H1 (cell line): ENCODE data around the gene CDC42EP3. TPM values are rescaled to one million over a fixed set of nuclear protein-coding genes. Genes with fewer than 3 reads are reported as not detected.

Experiments used
- CTCF ChIA-PET: fragments of 300-600 bp; sonication (Branson Sonifier 250); formaldehyde crosslinking; loops from one replicate; lab custom pipeline; 2021; ENCODE audit not compliant: partially characterized antibody; lab: Charles Lee
- POLR2A ChIA-PET: fragments of 300-600 bp; sonication (Branson Sonifier 250); formaldehyde crosslinking; loops from one replicate; lab custom pipeline; 2021; ENCODE audit warnings: inconsistent platforms; ENCODE audit not compliant: partially characterized antibody; lab: Charles Lee
- DNase-seq, 2 experiments: peaks; one replicate each; pipeline versions ENCODE4 v3.0.0 to v3.0.0-alpha.2; 2010 to 2022; ENCODE audit warnings: low spot score in 2 of 2, low read depth in 1 of 2, mixed read lengths in 1 of 2
- FAIRE-seq: peaks from 2 replicates; lab custom pipeline; 2011; peaks lifted over from hg19 to GRCh38; lab: Jason Lieb, UNC
- H2AFZ ChIP-seq: 2 replicates; pipeline ENCODE4 v1.8.1; 2012; ENCODE audit warnings: low read length, inconsistent platforms
- H2AK5ac ChIP-seq: 2 replicates; pipeline ENCODE4 v1.6.1; 2013; ENCODE audit warnings: low read depth, low read length
- H2BK120ac ChIP-seq: replicated peaks from 2 replicates; pipeline ENCODE3; 2013; ENCODE audit warnings: low read depth, low read length, inconsistent platforms
- H2BK12ac ChIP-seq: 2 replicates; pipeline ENCODE4 v1.6.1; 2013; ENCODE audit warnings: low read depth, low read length
- H2BK15ac ChIP-seq: 2 replicates; pipeline ENCODE4 v1.6.1; 2013; ENCODE audit warnings: low read length
- H2BK20ac ChIP-seq: 2 replicates; pipeline ENCODE4 v1.6.1; 2013; ENCODE audit warnings: low read length
- H2BK5ac ChIP-seq: 2 replicates; pipeline ENCODE4 v1.6.1; 2013; ENCODE audit warnings: low read depth, low read length
- H3K14ac ChIP-seq: 2 replicates; pipeline ENCODE4 v1.6.1; 2013; ENCODE audit warnings: inconsistent platforms; ENCODE audit not compliant: insufficient read length
- H3K18ac ChIP-seq: 2 replicates; pipeline ENCODE4 v1.6.1; 2013; ENCODE audit warnings: low read length; ENCODE audit errors: extremely low read depth
- H3K23ac ChIP-seq: 2 replicates; pipeline ENCODE4 v1.6.1; 2013; ENCODE audit warnings: inconsistent platforms; ENCODE audit not compliant: insufficient read length
- H3K23me2 ChIP-seq: 2 replicates; pipeline ENCODE4 v1.6.1; 2013; ENCODE audit warnings: low read depth, low read length
- H3K27ac ChIP-seq: 2 replicates; pipeline ENCODE4 v1.6.1; 2011; ENCODE audit warnings: low read depth, low read length, inconsistent platforms
- H3K27me3 ChIP-seq, 4 experiments: replicated peaks in 1 of 4; 1 replicate in 1 of 4; 2 replicates in 3 of 4; pipeline versions ENCODE4 v1.6.1 to v1.8.1; 2011 to 2013; ENCODE audit warnings: low read length in 3 of 4, mild to moderate bottlenecking in 3 of 4, inconsistent platforms in 2 of 4, mixed read lengths in 2 of 4, moderate library complexity in 1 of 4; ENCODE audit not compliant: control insufficient read depth in 3 of 4, insufficient read depth in 3 of 4; ENCODE audit errors: extremely low read depth in 1 of 4
- H3K36me3 ChIP-seq, 4 experiments: 2 replicates each; pipeline versions ENCODE4 v1.6.1 to v1.8.1; 2011 to 2013; ENCODE audit warnings: mild to moderate bottlenecking in 4 of 4, low read length in 3 of 4, moderate library complexity in 2 of 4, control low read depth in 1 of 4, inconsistent platforms in 1 of 4; ENCODE audit not compliant: insufficient read depth in 4 of 4, control insufficient read depth in 2 of 4
- H3K4ac ChIP-seq: replicated peaks from 2 replicates; pipeline ENCODE3; 2013; ENCODE audit warnings: low read length, low read depth, mixed read lengths, inconsistent platforms; ENCODE audit not compliant: insufficient read length
- H3K4me1 ChIP-seq, 4 experiments: replicated peaks in 1 of 4; 1 replicate in 1 of 4; 2 replicates in 3 of 4; pipeline versions ENCODE4 v1.6.1 to v1.8.1; 2011 to 2013; ENCODE audit warnings: low read length in 3 of 4, inconsistent platforms in 2 of 4, mixed read lengths in 1 of 4; ENCODE audit not compliant: insufficient read depth in 4 of 4, control insufficient read depth in 3 of 4
- H3K4me2 ChIP-seq, 2 experiments: 2 replicates each; pipeline versions ENCODE4 v1.6.1 to v1.8.1; 2011 to 2013; ENCODE audit warnings: low read depth in 2 of 2, low read length in 2 of 2, control low read depth in 1 of 2, inconsistent platforms in 1 of 2, mild to moderate bottlenecking in 1 of 2; ENCODE audit not compliant: insufficient read depth in 1 of 2
- H3K4me3 ChIP-seq, 4 experiments: fragments of 200-600, 300-600 bp in 1 of 4; sonication (generic), shearing (Covaris generic), sonication (Bioruptor Twin) in 1 of 4; 2 replicates each; pipeline versions ENCODE4 v1.5.1 to v1.8.1; 2011 to 2016; ENCODE audit warnings: low read length in 4 of 4, low read depth in 3 of 4, control low read depth in 2 of 4, inconsistent platforms in 2 of 4, mild to moderate bottlenecking in 2 of 4, mixed read lengths in 1 of 4, moderate library complexity in 1 of 4; ENCODE audit not compliant: insufficient read depth in 2 of 4; ENCODE audit errors: extremely low read depth in 1 of 4
- H3K56ac ChIP-seq: replicated peaks from 2 replicates; pipeline ENCODE3; 2013; ENCODE audit warnings: low read depth, mild to moderate bottlenecking, mixed read lengths, low read length, inconsistent platforms; ENCODE audit not compliant: insufficient read length
- H3K79me1 ChIP-seq: 2 replicates; pipeline ENCODE4 v1.6.1; 2013; ENCODE audit warnings: low read depth, low read length, control low read depth
- H3K79me2 ChIP-seq, 2 experiments: 2 replicates each; pipeline versions ENCODE4 v1.6.1 to v1.8.1; 2012 to 2013; ENCODE audit warnings: low read length in 2 of 2, mild to moderate bottlenecking in 2 of 2, inconsistent platforms in 1 of 2; ENCODE audit not compliant: insufficient read depth in 2 of 2, control insufficient read depth in 1 of 2
- H3K9ac ChIP-seq, 4 experiments: replicated peaks in 1 of 4; 1 replicate in 1 of 4; 2 replicates in 3 of 4; pipeline versions ENCODE4 v1.6.1 to v1.8.1; 2011 to 2013; ENCODE audit warnings: low read depth in 3 of 4, low read length in 3 of 4, control low read depth in 2 of 4, mild to moderate bottlenecking in 2 of 4, moderate library complexity in 2 of 4, inconsistent platforms in 1 of 4; ENCODE audit errors: extremely low read depth in 1 of 4
- H3K9me3 ChIP-seq, 2 experiments: 2 replicates each; pipeline versions ENCODE4 v1.6.1 to v1.8.1; 2012 to 2013; ENCODE audit warnings: mild to moderate bottlenecking in 2 of 2, moderate library complexity in 2 of 2, control low read depth in 1 of 2, inconsistent platforms in 1 of 2, low read depth in 1 of 2, low read length in 1 of 2, mixed read lengths in 1 of 2; ENCODE audit not compliant: insufficient read depth in 2 of 2
- H4K20me1 ChIP-seq, 2 experiments: replicated peaks in 1 of 2; 2 replicates each; pipeline versions ENCODE3 to v1.8.1; 2011 to 2013; ENCODE audit warnings: inconsistent platforms in 2 of 2, low read length in 2 of 2, mild to moderate bottlenecking in 1 of 2; ENCODE audit not compliant: insufficient read depth in 2 of 2, control insufficient read depth in 1 of 2
- H4K5ac ChIP-seq: 2 replicates; pipeline ENCODE4 v1.6.1; 2013; ENCODE audit warnings: low read length, low read depth, mixed read lengths, inconsistent platforms; ENCODE audit not compliant: insufficient read length
- H4K8ac ChIP-seq: 2 replicates; pipeline ENCODE4 v1.8.0; 2013; ENCODE audit warnings: mild to moderate bottlenecking, moderate library complexity, low read length, inconsistent platforms; ENCODE audit not compliant: insufficient read depth; ENCODE audit errors: extremely low read depth
- H4K91ac ChIP-seq: replicated peaks from 2 replicates; pipeline ENCODE3; 2013; ENCODE audit warnings: low read length, mixed read lengths, inconsistent platforms; ENCODE audit not compliant: insufficient read length
- CREB1 ChIP-seq: IDR thresholded peaks from 2 replicates; pipeline ENCODE4 v1.6.1; 2012; ENCODE audit warnings: inconsistent platforms
- CTBP2 ChIP-seq: IDR thresholded peaks from 2 replicates; pipeline ENCODE4 v1.7.0; 2011; ENCODE audit warnings: borderline replicate concordance, mild to moderate bottlenecking, moderate library complexity, mixed read lengths, low read length; ENCODE audit not compliant: insufficient read depth, insufficient read length
- YY1 ChIP-seq: IDR thresholded peaks from 2 replicates; pipeline ENCODE4 v1.6.1; 2011; ENCODE audit warnings: low read depth, mild to moderate bottlenecking, low read length
- WGBS, 2 experiments: shearing (Covaris generic) in 1 of 2; methylation state at CpG; one replicate each; pipeline versions ENCODE4 v1.1.6 to v1.1.7; 2013 to 2015; ENCODE audit warnings: low lambda C conversion rate in 2 of 2, mixed read lengths in 2 of 2, inconsistent platforms in 1 of 2, low coverage in 1 of 2, missing lambda C conversion rate in 1 of 2; ENCODE audit not compliant: insufficient replicate concordance in 2 of 2, insufficient coverage in 1 of 2, insufficient read length in 1 of 2; ENCODE audit errors: extremely low coverage in 1 of 2, missing lambda C conversion rate in 1 of 2; 5-methylcytosine and 5-hydroxymethylcytosine counted together
- polyA plus RNA-seq, 7 experiments: library from polyadenylated mRNA; depleted of rRNA in 3 of 7; stranded (reverse) in 5 of 7; unstranded in 2 of 7; fragments of >200 nt in 5 of 7; fragments of 200-250 nt in 2 of 7; gene quantifications; 1 replicate in 5 of 7; 2 replicates in 1 of 7; 4 replicates in 1 of 7; pipeline versions ENCODE4 v1.2.1 to v1.2.3, GENCODE V29; 2011 to 2013; ENCODE audit warnings: missing spikeins in 2 of 7, mixed read lengths in 2 of 7
- total RNA-seq: library from RNA; stranded (reverse); fragmentation: NEBNext Ultra II Directional; extraction: Animal tissue kit (Norgen Biotek cat#: 25700); gene quantifications from 2 replicates; pipeline ENCODE4 v1.2.1, GENCODE V29; 2021

The CDC42EP3 gene
- total and polyA plus RNA-seq, 2 of the 8 experiments (the other 6 are each of a cell fraction or from before 2014, with no cell fraction given) = 18.4 to 24.7 TPM

- H3K79me2 ChIP-seq = peaks cover 8 to 45% of the 10 kb centered on the region in 2 experiments
- no peaks in the 10 kb centered on the region for H3K27me3 ChIP-seq
- peak overlapping the region; percentile 38; the same call in 1 of the 2 replicates for H2BK5ac ChIP-seq
- no peak overlapping the region for H3K23ac ChIP-seq
- 1% methylated on average over 18 of the region's 29 CpGs; no CpG with 5 or more reads in 1 of the 2 experiments for WGBS, 2 experiments
- no peak overlapping the region; the same call in 1 of the 2 replicates for H3K18ac ChIP-seq
- H3K23me2 ChIP-seq = peaks cover 10% of the 10 kb centered on the region
- H3K9me3 ChIP-seq = no peaks in the 10 kb centered on the region
- H4K20me1 ChIP-seq = peaks cover 2 to 18% of the 10 kb centered on the region in 2 experiments
- H2BK20ac ChIP-seq = no peak overlapping the region
- H3K79me1 ChIP-seq = no peaks in the 10 kb centered on the region; the same call in 1 of the 2 replicates
- H3K4ac ChIP-seq = no peak overlapping the region
- H4K8ac ChIP-seq = peak overlapping the region; percentile 90
- H3K36me3 ChIP-seq = 0 out of 8 replicates have a peak, but pooled peaks cover 0 to 3% (median 0%) of the 10 kb centered on the region in 4 experiments
- peak overlapping the region in 3 of 4 experiments; percentile 56 to 72 (median 67); a peak in 5 of 7 replicates for H3K9ac ChIP-seq
- no peak overlapping the region for H2AFZ ChIP-seq
- peak overlapping the region; percentile 65 for H3K27ac ChIP-seq
- POLR2A ChIA-PET = interaction anchor here (0.7 to 2.8 kb wide), 8 partner anchors 9 to 416 kb away, joined by 3 to 16 read pairs (median 4); partner anchors contain the start of gene RMDN2
- no peak overlapping the region for H2BK15ac ChIP-seq
- peaks cover 2 to 16% (median 10%) of the 10 kb centered on the region in 4 experiments; a peak in 6 of 7 replicates for H3K4me1 ChIP-seq
- H4K5ac ChIP-seq = peak overlapping the region; percentile 67
- H2AK5ac ChIP-seq = no peak overlapping the region
- H2BK120ac ChIP-seq = no peak overlapping the region
- H3K14ac ChIP-seq = no peak overlapping the region
- H4K91ac ChIP-seq = peak overlapping the region; percentile 81
- peak overlapping the region; percentile 68 to 84 for H3K4me2 ChIP-seq
- FAIRE-seq (no peak), DNase-seq (no peak)
- H2BK12ac ChIP-seq = peak overlapping the region; percentile 46; the same call in 1 of the 2 replicates
- H3K56ac ChIP-seq = peak overlapping the region; percentile 27
- CTCF ChIA-PET = interaction anchor here (0.7 to 1.4 kb wide), 3 partner anchors 14 to 206 kb away, joined by 3 to 4 read pairs (median 3); no protein-coding TSS in a partner anchor
- peak overlapping the region; percentile 77 to 98 (median 82) for H3K4me3 ChIP-seq
- TF ChIP-seq YY1 (no peak), CTBP2 (no peak), CREB1 (no peak)
Measured at GRCh38 chr2:37671816-37672103, 318 bp upstream of the CDC42EP3 start.
